ENCODE measurements around the gene HSP90AB1.

Gene HSP90AB1

GRCh38 chr6:44223319-44224028, 23.4 kb upstream of the HSP90AB1 start, which contains the start of gene SLC29A1:
Gene SLC29A1, plus strand, starts transcription at chr6:44223595. Its CDS starts 3,719 bp downstream, at chr6:44227314.
- no peaks in the 10 kb centered on the region for H3K36me3 ChIP-seq (ENCODE audit: insufficient read depth, low read length)
- H3K27me3 ChIP-seq (ENCODE audit: insufficient read depth, low read length) = no peaks in the 10 kb centered on the region
- peaks cover 27% of the 10 kb centered on the region for H3K4me1 ChIP-seq (ENCODE audit: control insufficient read depth, insufficient read depth, low read length, unreplicated experiment)
- H3K4me3 ChIP-seq (ENCODE audit: low read depth, low read length) = peak within 1 kb of the TSS; percentile 76
- H3K79me2 ChIP-seq (ENCODE audit: control insufficient read depth, insufficient read depth, low read length, unreplicated experiment) = peaks cover 22% of the 10 kb centered on the region
- H2AFZ ChIP-seq (ENCODE audit: low read length, unreplicated experiment) = peak within 1 kb of the TSS; percentile 73
- no peak within 1 kb of the TSS for H3K27ac ChIP-seq (ENCODE audit: low read depth, low read length)

- no peaks in the 10 kb centered on the region for H3K36me3 ChIP-seq (ENCODE audit: insufficient read depth, low read length)
- peaks cover 22% of the 10 kb centered on the region for H3K79me2 ChIP-seq (ENCODE audit: control insufficient read depth, insufficient read depth, low read length, unreplicated experiment)
- peaks cover 25% of the 10 kb centered on the region for H3K4me1 ChIP-seq (ENCODE audit: control insufficient read depth, insufficient read depth, low read length, unreplicated experiment)
- peak overlapping the region; percentile 76 for H3K4me3 ChIP-seq (ENCODE audit: low read depth, low read length)
- H2AFZ ChIP-seq (ENCODE audit: low read length, unreplicated experiment) = peak overlapping the region; percentile 73
- H3K27ac ChIP-seq (ENCODE audit: low read depth, low read length) = no peak overlapping the region
- no peaks in the 10 kb centered on the region for H3K27me3 ChIP-seq (ENCODE audit: insufficient read depth, low read length)
Observed at GRCh38 chr6:44224029-44224964, 22.6 kb upstream of the HSP90AB1 start.

GRCh38 chr6:44224965-44225305, 22.0 kb upstream of the HSP90AB1 start:
- no peaks in the 10 kb centered on the region for H3K27me3 ChIP-seq (ENCODE audit: insufficient read depth, low read length)
- H3K27ac ChIP-seq (ENCODE audit: low read depth, low read length) = no peak overlapping the region
- peaks cover 22% of the 10 kb centered on the region for H3K79me2 ChIP-seq (ENCODE audit: control insufficient read depth, insufficient read depth, low read length, unreplicated experiment)
- peak overlapping the region; percentile 76; the same call in 1 of the 2 replicates for H3K4me3 ChIP-seq (ENCODE audit: low read depth, low read length)
- H2AFZ ChIP-seq (ENCODE audit: low read length, unreplicated experiment) = no peak overlapping the region
- H3K4me1 ChIP-seq (ENCODE audit: control insufficient read depth, insufficient read depth, low read length, unreplicated experiment) = peaks cover 25% of the 10 kb centered on the region
- no peaks in the 10 kb centered on the region for H3K36me3 ChIP-seq (ENCODE audit: insufficient read depth, low read length)

GRCh38 chr6:44225579-44226325, 21.1 kb upstream of the HSP90AB1 start:
- Histone ChIP-seq H3K27me3 (ENCODE audit: insufficient read depth, low read length) (no peaks in the 10 kb centered on the region), H3K79me2 (ENCODE audit: control insufficient read depth, insufficient read depth, low read length, unreplicated experiment) (peaks cover 22% of the 10 kb centered on the region), H3K27ac (ENCODE audit: low read depth, low read length) (no peak overlapping the region), H3K36me3 (ENCODE audit: insufficient read depth, low read length) (no peaks in the 10 kb centered on the region), H3K4me3 (ENCODE audit: low read depth, low read length) (no peak overlapping the region), H2AFZ (ENCODE audit: low read length, unreplicated experiment) (no peak overlapping the region), H3K4me1 (ENCODE audit: control insufficient read depth, insufficient read depth, low read length, unreplicated experiment) (peaks cover 25% of the 10 kb centered on the region)

GRCh38 chr6:44226368-44227147, 20.3 kb upstream of the HSP90AB1 start:
- Histone ChIP-seq H3K27ac (ENCODE audit: low read depth, low read length) (no peak overlapping the region), H3K4me1 (ENCODE audit: control insufficient read depth, insufficient read depth, low read length, unreplicated experiment) (peaks cover 19% of the 10 kb centered on the region), H3K36me3 (ENCODE audit: insufficient read depth, low read length) (no peaks in the 10 kb centered on the region), H3K27me3 (ENCODE audit: insufficient read depth, low read length) (no peaks in the 10 kb centered on the region), H3K4me3 (ENCODE audit: low read depth, low read length) (no peak overlapping the region), H3K79me2 (ENCODE audit: control insufficient read depth, insufficient read depth, low read length, unreplicated experiment) (peaks cover 22% of the 10 kb centered on the region), H2AFZ (ENCODE audit: low read length, unreplicated experiment) (no peak overlapping the region)

- Histone ChIP-seq H3K79me2 (ENCODE audit: control insufficient read depth, insufficient read depth, low read length, unreplicated experiment) (peaks cover 22% of the 10 kb centered on the region), H3K27me3 (ENCODE audit: insufficient read depth, low read length) (no peaks in the 10 kb centered on the region), H2AFZ (ENCODE audit: low read length, unreplicated experiment) (no peak overlapping the region), H3K4me3 (ENCODE audit: low read depth, low read length) (no peak overlapping the region), H3K4me1 (ENCODE audit: control insufficient read depth, insufficient read depth, low read length, unreplicated experiment) (peaks cover 13% of the 10 kb centered on the region), H3K36me3 (ENCODE audit: insufficient read depth, low read length) (no peaks in the 10 kb centered on the region), H3K27ac (ENCODE audit: low read depth, low read length) (no peak overlapping the region)
Observed at GRCh38 chr6:44227148-44227793, 19.6 kb upstream of the HSP90AB1 start.

GRCh38 chr6:44228031-44228430, 18.9 kb upstream of the HSP90AB1 start:
- peaks cover 22% of the 10 kb centered on the region for H3K79me2 ChIP-seq (ENCODE audit: control insufficient read depth, insufficient read depth, low read length, unreplicated experiment)
- no peaks in the 10 kb centered on the region for H3K36me3 ChIP-seq (ENCODE audit: insufficient read depth, low read length)

GRCh38 chr6:44228433-44228832, 18.5 kb upstream of the HSP90AB1 start:
- Histone ChIP-seq H3K79me2 (ENCODE audit: control insufficient read depth, insufficient read depth, low read length, unreplicated experiment) (peaks cover 22% of the 10 kb centered on the region), H3K4me3 (ENCODE audit: low read depth, low read length) (no peak overlapping the region), H3K4me1 (ENCODE audit: control insufficient read depth, insufficient read depth, low read length, unreplicated experiment) (peaks cover 12% of the 10 kb centered on the region), H2AFZ (ENCODE audit: low read length, unreplicated experiment) (no peak overlapping the region), H3K27me3 (ENCODE audit: insufficient read depth, low read length) (no peaks in the 10 kb centered on the region), H3K27ac (ENCODE audit: low read depth, low read length) (no peak overlapping the region), H3K36me3 (ENCODE audit: insufficient read depth, low read length) (no peaks in the 10 kb centered on the region)

More at GRCh38 chr6:44228031-44228430, 18.9 kb upstream of the HSP90AB1 start:
- Histone ChIP-seq H2AFZ (ENCODE audit: low read length, unreplicated experiment) (no peak overlapping the region), H3K27me3 (ENCODE audit: insufficient read depth, low read length) (no peaks in the 10 kb centered on the region), H3K27ac (ENCODE audit: low read depth, low read length) (no peak overlapping the region), H3K4me1 (ENCODE audit: control insufficient read depth, insufficient read depth, low read length, unreplicated experiment) (peaks cover 8% of the 10 kb centered on the region), H3K4me3 (ENCODE audit: low read depth, low read length) (no peak overlapping the region)

GRCh38 chr6:44228836-44229235, 18.1 kb upstream of the HSP90AB1 start:
- H2AFZ ChIP-seq (ENCODE audit: low read length, unreplicated experiment) = no peak overlapping the region
- H3K79me2 ChIP-seq (ENCODE audit: control insufficient read depth, insufficient read depth, low read length, unreplicated experiment) = peaks cover 22% of the 10 kb centered on the region
- no peaks in the 10 kb centered on the region for H3K27me3 ChIP-seq (ENCODE audit: insufficient read depth, low read length)
- peaks cover 16% of the 10 kb centered on the region for H3K4me1 ChIP-seq (ENCODE audit: control insufficient read depth, insufficient read depth, low read length, unreplicated experiment)
- no peak overlapping the region for H3K27ac ChIP-seq (ENCODE audit: low read depth, low read length)
- no peaks in the 10 kb centered on the region for H3K36me3 ChIP-seq (ENCODE audit: insufficient read depth, low read length)
- H3K4me3 ChIP-seq (ENCODE audit: low read depth, low read length) = no peak overlapping the region
